Fibroblast of peridontal ligament (primary cell): ENCODE data around the gene HPSE2.
"Not testable (repeated sequence)": the region's sequence is repeated elsewhere in the genome, so short reads cannot be mapped to it uniquely, and the experiment has no call there.

ENCODE experiments used
- DNase-seq: peaks from one replicate; pipeline ENCODE4 v3.0.0-alpha.2; 2010; ENCODE audit errors: extremely low read depth

HPSE2 gene

GRCh38 chr10:99235658-99236626 lies at the start of gene HPSE2:
Gene HPSE2, minus strand, starts transcription at chr10:99235852.
- no peak for DNase-seq

- DNase-seq: no peak
Observed at GRCh38 chr10:99280472-99280871, 44.8 kb upstream of the HPSE2 start.

GRCh38 chr10:99279626-99280111 lies 44.0 kb upstream of the HPSE2 start:
- no peak for DNase-seq

- DNase-seq: peak; percentile 12
Observed at GRCh38 chr10:99276848-99277486, 41.3 kb upstream of the HPSE2 start.

GRCh38 chr10:99266383-99266782 lies 30.7 kb upstream of the HPSE2 start:
- no peak for DNase-seq

- no peak for DNase-seq
Observed at GRCh38 chr10:99248824-99249223, 13.2 kb upstream of the HPSE2 start.

- not testable (repeated sequence) for DNase-seq
Observed at GRCh38 chr10:99247893-99248292, 12.2 kb upstream of the HPSE2 start.

- no peak for DNase-seq
Observed at GRCh38 chr10:99236627-99237309, 1.1 kb upstream of the HPSE2 start.

- DNase-seq: peak; percentile 12
Observed at GRCh38 chr10:99234791-99235657, 628 bp downstream of the HPSE2 start.

- DNase-seq: peak; percentile 20
Observed at GRCh38 chr10:99234041-99234790, 1.4 kb downstream of the HPSE2 start.

- DNase-seq: no peak
Observed at GRCh38 chr10:99233689-99234037, 2.0 kb downstream of the HPSE2 start.

- DNase-seq: no peak
Observed at GRCh38 chr10:99233000-99233688, 2.5 kb downstream of the HPSE2 start.

GRCh38 chr10:99232360-99232999 lies 3.2 kb downstream of the HPSE2 start:
- no peak for DNase-seq

GRCh38 chr10:99224766-99225165 lies 10.9 kb downstream of the HPSE2 start:
- DNase-seq: no peak

GRCh38 chr10:99207340-99207739 lies 28.3 kb downstream of the HPSE2 start:
- DNase-seq: no peak

- no peak for DNase-seq
Observed at GRCh38 chr10:99203310-99203709, 32.3 kb downstream of the HPSE2 start.

- no peak for DNase-seq
Observed at GRCh38 chr10:99172950-99173349, 62.7 kb downstream of the HPSE2 start.

GRCh38 chr10:99172128-99172738 lies 63.4 kb downstream of the HPSE2 start:
- DNase-seq: no peak

- no peak for DNase-seq
Observed at GRCh38 chr10:99170116-99170675, 65.5 kb downstream of the HPSE2 start.
